AG08395 (cell line): ENCODE results near the gene DVL2.

Source experiments
- DNase-seq: peaks from one replicate; pipeline ENCODE4 v3.0.0; 2012; ENCODE audit warnings: mixed read lengths, low spot score

The DVL2 gene

GRCh38 chr17:7219229-7219811, 15.0 kb downstream of the DVL2 start:
- no peak for DNase-seq

GRCh38 chr17:7218758-7219157, 15.6 kb downstream of the DVL2 start:
- no peak for DNase-seq

DNA sequence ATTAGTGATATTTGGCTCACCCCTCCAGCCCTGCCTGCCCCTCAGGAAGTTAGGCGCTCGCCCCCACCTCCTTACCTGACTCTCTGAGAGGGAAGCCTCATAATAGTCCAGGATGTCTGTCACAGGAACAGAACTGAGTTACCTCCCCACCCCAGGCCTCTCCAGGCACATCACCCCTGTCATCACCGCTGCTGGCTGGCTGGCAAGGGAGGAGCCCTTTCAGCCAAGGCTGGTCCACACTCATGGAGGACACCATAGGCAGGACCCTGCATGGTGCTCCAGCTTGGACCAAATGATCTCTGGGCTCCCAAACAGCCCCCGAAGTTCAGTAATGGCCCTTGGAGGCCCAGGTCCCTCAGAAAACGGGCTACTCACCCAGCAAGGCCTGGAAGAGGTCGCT, 16.2 kb downstream of the DVL2 start:
- DNase-seq, result no peak

GRCh38 chr17:7217113-7217987, 17.0 kb downstream of the DVL2 start:
- peak; percentile 74 for DNase-seq

DNA sequence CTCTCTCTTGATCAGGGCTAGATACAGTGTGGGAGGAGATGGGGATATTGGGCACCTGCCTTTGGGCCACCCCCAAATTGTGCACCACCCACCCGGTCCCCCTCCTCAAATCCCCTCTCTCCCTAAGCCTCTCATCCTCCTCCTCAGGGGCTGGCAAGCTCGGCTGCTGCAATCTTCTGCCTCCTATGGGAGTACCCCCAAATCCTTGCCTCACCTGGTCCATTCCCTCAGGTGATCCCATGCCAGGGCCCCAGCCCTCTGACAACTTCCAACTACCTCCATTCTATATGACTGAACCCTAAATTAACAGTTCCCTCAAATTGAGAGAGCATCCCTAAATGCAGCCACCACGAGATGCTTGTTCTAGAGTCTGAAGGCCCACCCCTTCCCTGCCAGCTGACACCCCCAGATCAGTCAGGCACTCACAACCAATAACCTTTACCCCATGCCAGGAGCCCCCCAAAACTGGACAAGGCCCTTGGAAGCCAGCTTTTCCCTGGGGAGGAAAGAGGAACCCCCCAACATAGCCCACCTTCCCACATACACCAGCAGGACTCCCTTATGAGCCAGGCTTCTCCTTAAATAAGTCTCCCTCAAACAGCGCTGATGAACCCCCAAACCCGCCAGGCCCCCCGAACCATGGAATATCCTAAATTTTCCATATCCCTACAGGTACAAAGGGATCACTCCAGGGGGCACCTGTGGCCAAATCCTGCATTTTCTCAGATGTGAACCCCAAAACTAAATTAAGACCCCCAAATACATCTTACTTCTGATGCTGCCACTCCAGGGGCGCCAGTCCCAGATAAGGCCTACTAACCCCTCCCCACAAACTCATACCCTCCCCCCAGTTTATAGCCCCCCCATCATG, 17.8 kb downstream of the DVL2 start:
- no peak for DNase-seq

- DNase-seq, result no peak
Observed at GRCh38 chr17:7215652-7216180, 18.6 kb downstream of the DVL2 start.

GRCh38 chr17:7215136-7215638, 19.1 kb downstream of the DVL2 start:
- DNase-seq, result no peak

- DNase-seq, result peak; percentile 95
Observed at GRCh38 chr17:7214300-7215135, 19.8 kb downstream of the DVL2 start.

GRCh38 chr17:7213895-7214299, 20.4 kb downstream of the DVL2 start:
- DNase-seq, result peak; percentile 60

- DNase-seq, result no peak
Observed at GRCh38 chr17:7211491-7212273, 22.6 kb downstream of the DVL2 start.

DNA sequence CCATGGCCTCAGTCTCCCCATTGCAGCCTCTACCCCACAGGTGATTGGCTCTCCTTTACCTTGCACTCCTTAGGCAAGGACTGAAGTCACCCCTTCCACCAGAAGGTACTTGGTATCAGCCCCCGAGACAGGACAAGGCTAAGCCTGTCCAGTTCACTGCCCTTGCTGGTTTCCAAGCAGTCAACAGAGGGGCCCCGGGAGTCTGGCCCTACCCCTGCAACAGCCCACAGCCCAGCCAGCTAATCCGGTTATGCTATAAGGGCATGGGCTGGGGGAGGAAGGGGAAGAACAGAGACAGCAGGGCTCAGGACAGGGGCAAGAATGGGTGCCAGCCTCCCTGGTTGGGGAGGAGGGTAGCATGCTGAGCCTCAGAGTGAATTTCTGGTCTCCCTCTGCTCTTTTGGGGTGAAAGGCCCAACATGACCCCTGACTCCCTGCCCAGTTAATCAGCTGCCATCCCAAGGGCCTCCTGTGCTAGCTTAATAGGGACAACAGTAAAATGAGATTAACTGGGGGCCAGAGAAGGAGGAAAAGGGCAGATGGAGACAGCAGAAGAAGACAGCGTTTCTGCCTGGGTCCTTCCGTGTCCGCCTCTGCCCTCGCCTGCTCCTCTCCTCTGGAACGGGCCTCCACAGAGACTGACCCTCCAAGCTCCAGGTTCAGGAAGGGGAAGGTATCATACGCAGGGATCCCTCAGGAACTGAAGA, 25.4 kb downstream of the DVL2 start:
- no peak for DNase-seq

- no peak for DNase-seq
Observed at GRCh38 chr17:7208027-7208571, 26.2 kb downstream of the DVL2 start.

GRCh38 chr17:7207120-7208001, 27.0 kb downstream of the DVL2 start:
- DNase-seq, result no peak

- no peak for DNase-seq
Observed at GRCh38 chr17:7205561-7205960, 28.8 kb downstream of the DVL2 start.

GRCh38 chr17:7204828-7205461, 29.4 kb downstream of the DVL2 start:
- DNase-seq, result peak; percentile 89

- no peak for DNase-seq
Observed at GRCh38 chr17:7204336-7204735, 30.0 kb downstream of the DVL2 start.

GRCh38 chr17:7203391-7203790, 30.9 kb downstream of the DVL2 start:
- DNase-seq, result no peak
